ENCODE data around the gene USP43. TPM values are rescaled to one million over a fixed set of nuclear protein-coding genes. Genes with fewer than 3 reads are reported as not detected.

The USP43 gene
- total RNA-seq, 2 experiments from 2014 or later, result 0.48 TPM; not detected in 1

GRCh38 chr17:9671559-9671958 is 26.2 kb downstream of the USP43 start:
- POLR2A ChIA-PET, result no interaction called here
- DNase-seq (no peak), ATAC-seq (ENCODE audit: low read depth) (no peak)
- peaks cover 18% of the 10 kb centered on the region for H3K27me3 Mint-ChIP-seq
- peaks cover 13% of the 10 kb centered on the region for H3K4me1 Mint-ChIP-seq
- H3K27ac Mint-ChIP-seq, result no peak overlapping the region
- H3K4me3 Mint-ChIP-seq, result no peak overlapping the region
- no peaks in the 10 kb centered on the region for H3K36me3 Mint-ChIP-seq
- no peaks in the 10 kb centered on the region for H3K9me3 Mint-ChIP-seq

- Mint-ChIP-seq H3K27ac (no peak overlapping the region), H3K27me3 (peaks cover 18% of the 10 kb centered on the region), H3K9me3 (no peaks in the 10 kb centered on the region), H3K36me3 (no peaks in the 10 kb centered on the region), H3K4me1 (peaks cover 8% of the 10 kb centered on the region), H3K4me3 (no peak overlapping the region)
- POLR2A ChIA-PET, result no interaction called here
- DNase-seq (no peak), ATAC-seq (ENCODE audit: low read depth) (no peak)
These were observed 26.9 kb downstream of the USP43 start for GRCh38 chr17:9672266-9672665.

- POLR2A ChIA-PET, result no interaction called here
- DNase-seq (no peak), ATAC-seq (ENCODE audit: low read depth) (no peak)
- Mint-ChIP-seq H3K4me1 (peaks cover 6% of the 10 kb centered on the region), H3K27me3 (peaks cover 14% of the 10 kb centered on the region), H3K36me3 (no peaks in the 10 kb centered on the region), H3K4me3 (no peak overlapping the region), H3K27ac (no peak overlapping the region), H3K9me3 (no peaks in the 10 kb centered on the region)
These were observed 27.4 kb downstream of the USP43 start for GRCh38 chr17:9672691-9673090.

GRCh38 chr17:9676084-9676483 is 30.8 kb downstream of the USP43 start:
- Mint-ChIP-seq H3K4me3 (no peak overlapping the region), H3K27me3 (no peaks in the 10 kb centered on the region)
- POLR2A ChIA-PET, result no interaction called here

GRCh38 chr17:9676820-9677310 is 31.5 kb downstream of the USP43 start:
- H3K36me3 Mint-ChIP-seq, result no peaks in the 10 kb centered on the region
- DNase-seq (no peak), ATAC-seq (ENCODE audit: low read depth) (no peak)
- peaks cover 9% of the 10 kb centered on the region for H3K9me3 Mint-ChIP-seq
- no peak overlapping the region for H3K27ac Mint-ChIP-seq
- H3K4me3 Mint-ChIP-seq, result no peak overlapping the region
- POLR2A ChIA-PET, result no interaction called here
- H3K27me3 Mint-ChIP-seq, result no peaks in the 10 kb centered on the region
- H3K4me1 Mint-ChIP-seq, result no peaks in the 10 kb centered on the region

More at GRCh38 chr17:9676084-9676483, 30.8 kb downstream of the USP43 start:
- Mint-ChIP-seq H3K4me1 (no peaks in the 10 kb centered on the region), H3K27ac (no peak overlapping the region), H3K36me3 (no peaks in the 10 kb centered on the region), H3K9me3 (peaks cover 9% of the 10 kb centered on the region)
- DNase-seq, result no peak
- ATAC-seq (ENCODE audit: low read depth), result no peak

GRCh38 chr17:9677411-9677810 is 32.1 kb downstream of the USP43 start:
- DNase-seq (no peak), ATAC-seq (ENCODE audit: low read depth) (no peak)
- no peaks in the 10 kb centered on the region for H3K4me1 Mint-ChIP-seq
- peaks cover 9% of the 10 kb centered on the region for H3K9me3 Mint-ChIP-seq
- H3K27ac Mint-ChIP-seq, result no peak overlapping the region
- no peak overlapping the region for H3K4me3 Mint-ChIP-seq
- no peaks in the 10 kb centered on the region for H3K27me3 Mint-ChIP-seq
- H3K36me3 Mint-ChIP-seq, result no peaks in the 10 kb centered on the region
- POLR2A ChIA-PET, result no interaction called here

- no peak for ATAC-seq (ENCODE audit: low read depth)
- no peak overlapping the region for H3K27ac Mint-ChIP-seq
- POLR2A ChIA-PET, result no interaction called here
These were observed 32.6 kb downstream of the USP43 start for GRCh38 chr17:9677896-9678295.

GRCh38 chr17:9684955-9685621 is 39.8 kb downstream of the USP43 start:
- POLR2A ChIA-PET, result no interaction called here
- ATAC-seq (ENCODE audit: low read depth) (no peak), DNase-seq (no peak)
- Mint-ChIP-seq H3K4me1 (no peaks in the 10 kb centered on the region), H3K9me3 (peaks cover 9% of the 10 kb centered on the region), H3K36me3 (no peaks in the 10 kb centered on the region), H3K27me3 (no peaks in the 10 kb centered on the region), H3K4me3 (no peak overlapping the region), H3K27ac (no peak overlapping the region)

More at GRCh38 chr17:9677896-9678295, 32.6 kb downstream of the USP43 start:
- H3K9me3 Mint-ChIP-seq, result peaks cover 9% of the 10 kb centered on the region
- H3K4me3 Mint-ChIP-seq, result no peak overlapping the region
- no peaks in the 10 kb centered on the region for H3K4me1 Mint-ChIP-seq
- H3K27me3 Mint-ChIP-seq, result no peaks in the 10 kb centered on the region
- no peaks in the 10 kb centered on the region for H3K36me3 Mint-ChIP-seq
- no peak for DNase-seq

- Mint-ChIP-seq H3K9me3 (no peaks in the 10 kb centered on the region), H3K4me1 (no peaks in the 10 kb centered on the region), H3K4me3 (no peak overlapping the region), H3K27ac (no peak overlapping the region), H3K36me3 (no peaks in the 10 kb centered on the region), H3K27me3 (peaks cover 9% of the 10 kb centered on the region)
- POLR2A ChIA-PET, result no interaction called here
- DNase-seq (no peak), ATAC-seq (ENCODE audit: low read depth) (no peak)
These were observed 48.4 kb downstream of the USP43 start for GRCh38 chr17:9693755-9694154.

GRCh38 chr17:9696279-9697044 is 51.1 kb downstream of the USP43 start:
- Mint-ChIP-seq H3K27ac (no peak overlapping the region), H3K27me3 (peaks cover 7% of the 10 kb centered on the region), H3K4me1 (no peaks in the 10 kb centered on the region), H3K9me3 (no peaks in the 10 kb centered on the region), H3K4me3 (no peak overlapping the region), H3K36me3 (no peaks in the 10 kb centered on the region)
- DNase-seq (no peak), ATAC-seq (ENCODE audit: low read depth) (no peak)
- POLR2A ChIA-PET, result no interaction called here

- no peak overlapping the region for H3K27ac Mint-ChIP-seq
- POLR2A ChIA-PET, result no interaction called here
These were observed 54.8 kb downstream of the USP43 start for GRCh38 chr17:9700136-9700535.

GRCh38 chr17:9700754-9701476 is 55.6 kb downstream of the USP43 start:
- Mint-ChIP-seq H3K36me3 (no peaks in the 10 kb centered on the region), H3K27me3 (peaks cover 5% of the 10 kb centered on the region), H3K9me3 (no peaks in the 10 kb centered on the region), H3K4me1 (no peaks in the 10 kb centered on the region), H3K27ac (no peak overlapping the region), H3K4me3 (no peak overlapping the region)
- POLR2A ChIA-PET, result no interaction called here
- DNase-seq (no peak), ATAC-seq (ENCODE audit: low read depth) (no peak)

More at GRCh38 chr17:9700136-9700535, 54.8 kb downstream of the USP43 start:
- H3K27me3 Mint-ChIP-seq, result peaks cover 6% of the 10 kb centered on the region
- no peak overlapping the region for H3K4me3 Mint-ChIP-seq
- DNase-seq, result no peak
- H3K4me1 Mint-ChIP-seq, result no peaks in the 10 kb centered on the region
- ATAC-seq (ENCODE audit: low read depth), result no peak
- H3K9me3 Mint-ChIP-seq, result no peaks in the 10 kb centered on the region
- H3K36me3 Mint-ChIP-seq, result no peaks in the 10 kb centered on the region

GRCh38 chr17:9702482-9702881 is 57.2 kb downstream of the USP43 start:
- Mint-ChIP-seq H3K27ac (no peak overlapping the region), H3K36me3 (no peaks in the 10 kb centered on the region), H3K27me3 (peaks cover 5% of the 10 kb centered on the region), H3K4me1 (no peaks in the 10 kb centered on the region), H3K9me3 (no peaks in the 10 kb centered on the region), H3K4me3 (no peak overlapping the region)
- ATAC-seq (ENCODE audit: low read depth), result no peak
- POLR2A ChIA-PET, result no interaction called here
- no peak for DNase-seq
